IMR-90 (cell line): ENCODE data around the gene KCNH2. TPM values are rescaled to one million over a fixed set of nuclear protein-coding genes. Genes with fewer than 3 reads are reported as not detected.

Experiments used
- ATAC-seq: fragments of 200-7000 bp; cut with Tn5 transposase; 2 replicates; pipeline ENCODE4 v1.9.1; 2020; ENCODE audit warnings: low read depth, mild to moderate bottlenecking, moderate library complexity
- BruUV-seq: library from RNA; stranded (reverse); fragments of 400-500 nt; replicated peaks from 2 replicates; lab custom pipeline; 2021; lab: Mats Ljungman, UMichigan
- CTCF ChIA-PET: fragments of 300-600 bp; formaldehyde crosslinking; extraction: SDS; loops from one replicate; lab custom pipeline; 2021; ENCODE audit warnings: antibody characterized with exemption; lab: Yijun Ruan, JAX
- POLR2A ChIA-PET: fragments of 300-600 bp; sonication (Branson Sonifier 250); formaldehyde crosslinking; loops from one replicate; lab custom pipeline; 2022; ENCODE audit warnings: antibody characterized with exemption; ENCODE audit not compliant: unreplicated experiment; lab: Charles Lee
- DNase-seq: peaks from one replicate; pipeline ENCODE4 v3.0.0; 2013
- H2AFZ ChIP-seq: replicated peaks from 2 replicates; pipeline ENCODE3; 2013; ENCODE audit warnings: low read length, mild to moderate bottlenecking; ENCODE audit not compliant: poor library complexity
- H2AK5ac ChIP-seq: 2 replicates; pipeline ENCODE4 v1.6.1; 2013; ENCODE audit warnings: low read depth, low read length, inconsistent platforms
- H2AK9ac ChIP-seq: replicated peaks from 2 replicates; pipeline ENCODE3; 2013; ENCODE audit warnings: mild to moderate bottlenecking, low read depth, low read length, moderate library complexity; ENCODE audit not compliant: poor library complexity
- H2BK120ac ChIP-seq: 2 replicates; pipeline ENCODE4 v1.6.1; 2013; ENCODE audit warnings: low read depth, low read length, inconsistent platforms
- H2BK15ac ChIP-seq: 3 replicates; pipeline ENCODE4 v1.6.1; 2013; ENCODE audit warnings: low read depth, low read length, inconsistent platforms
- H2BK20ac ChIP-seq: 2 replicates; pipeline ENCODE4 v1.6.1; 2013; ENCODE audit warnings: low read depth, mild to moderate bottlenecking, inconsistent platforms, low read length, moderate library complexity
- H2BK5ac ChIP-seq: 2 replicates; pipeline ENCODE4 v1.6.1; 2013; ENCODE audit warnings: mild to moderate bottlenecking, low read depth, low read length, inconsistent platforms; ENCODE audit not compliant: poor library complexity, severe bottlenecking
- H3K14ac ChIP-seq: replicated peaks from 2 replicates; pipeline ENCODE4 v1.6.1; 2013; ENCODE audit warnings: low read depth, low read length, inconsistent platforms
- H3K18ac ChIP-seq: 2 replicates; pipeline ENCODE4 v1.6.1; 2013; ENCODE audit warnings: low read depth, low read length, control low read depth
- H3K23ac ChIP-seq: 2 replicates; pipeline ENCODE4 v1.6.1; 2013; ENCODE audit warnings: low read depth, low read length, inconsistent platforms
- H3K27ac ChIP-seq: 2 replicates; pipeline ENCODE4 v1.5.1; 2013; ENCODE audit warnings: mild to moderate bottlenecking, control low read depth, low read length; ENCODE audit not compliant: insufficient read depth
- H3K27me3 ChIP-seq: 2 replicates; pipeline ENCODE4 v1.6.1; 2013; ENCODE audit warnings: low read length; ENCODE audit not compliant: control insufficient read depth, insufficient read depth
- H3K36me3 ChIP-seq: 2 replicates; pipeline ENCODE4 v1.6.1; 2013; ENCODE audit warnings: low read length, mixed read lengths; ENCODE audit not compliant: control insufficient read depth, insufficient read depth
- H3K4ac ChIP-seq: 2 replicates; pipeline ENCODE4 v1.6.1; 2013; ENCODE audit warnings: low read depth, low read length, inconsistent platforms
- H3K4me1 ChIP-seq: 2 replicates; pipeline ENCODE4 v1.6.1; 2013; ENCODE audit warnings: low read length, mixed read lengths; ENCODE audit not compliant: control insufficient read depth, insufficient read depth
- H3K4me2 ChIP-seq: 2 replicates; pipeline ENCODE4 v1.6.1; 2013; ENCODE audit warnings: low read depth, mild to moderate bottlenecking, control low read depth, low read length, moderate library complexity
- H3K4me3 ChIP-seq: 2 replicates; pipeline ENCODE4 v1.5.1; 2013; ENCODE audit warnings: low read depth, mild to moderate bottlenecking, control low read depth, low read length, moderate library complexity; ENCODE audit not compliant: insufficient read depth
- H3K56ac ChIP-seq: 2 replicates; pipeline ENCODE4 v1.6.1; 2013; ENCODE audit warnings: low read length, inconsistent platforms; ENCODE audit not compliant: insufficient read depth; ENCODE audit errors: extremely low read depth
- H3K79me1 ChIP-seq, 2 experiments: 2 replicates each; pipeline ENCODE4 v1.6.1; 2013; ENCODE audit warnings: low read length in 2 of 2, inconsistent platforms in 1 of 2, low read depth in 1 of 2
- H3K9ac ChIP-seq: 2 replicates; pipeline ENCODE4 v1.6.1; 2013; ENCODE audit warnings: low read depth, low read length, control low read depth
- H3K9me1 ChIP-seq: 2 replicates; pipeline ENCODE4 v1.6.1; 2013; ENCODE audit warnings: low read length, inconsistent platforms; ENCODE audit not compliant: insufficient read depth
- H3K9me3 ChIP-seq: 2 replicates; pipeline ENCODE4 v1.6.1; 2013; ENCODE audit warnings: low read length; ENCODE audit not compliant: control insufficient read depth, insufficient read depth
- H4K20me1 ChIP-seq: 2 replicates; pipeline ENCODE4 v1.6.1; 2013; ENCODE audit warnings: low read length, inconsistent platforms; ENCODE audit not compliant: insufficient read depth
- H4K5ac ChIP-seq: 2 replicates; pipeline ENCODE4 v1.6.1; 2013; ENCODE audit warnings: mild to moderate bottlenecking, low read depth, low read length, control low read depth
- H4K8ac ChIP-seq, 2 experiments: 2 replicates each; pipeline ENCODE4 v1.6.1; 2013; ENCODE audit warnings: low read depth in 2 of 2, low read length in 2 of 2, control low read depth in 1 of 2, inconsistent platforms in 1 of 2
- H4K91ac ChIP-seq: 2 replicates; pipeline ENCODE4 v1.6.1; 2013; ENCODE audit warnings: low read depth, low read length, inconsistent platforms; ENCODE audit not compliant: insufficient read depth
- CHD1 ChIP-seq: IDR thresholded peaks from 2 replicates; pipeline ENCODE4 v1.6.1; 2012; ENCODE audit warnings: low read depth, low read length, improper control_type of control experiment
- POLR2A ChIP-seq: IDR thresholded peaks from 2 replicates; pipeline ENCODE4 v1.6.1; 2012; ENCODE audit warnings: mild to moderate bottlenecking, low read depth, low read length
- RAD21 ChIP-seq: IDR thresholded peaks from 2 replicates; pipeline ENCODE4 v1.6.1; 2012; ENCODE audit warnings: low read length, improper control_type of control experiment
- RCOR1 ChIP-seq: IDR thresholded peaks from 2 replicates; pipeline ENCODE4 v1.6.1; 2012; ENCODE audit warnings: mild to moderate bottlenecking, low read length, improper control_type of control experiment; ENCODE audit not compliant: insufficient replicate concordance
- WGBS, 2 experiments: methylation state at CpG; one replicate each; pipeline versions ENCODE4 v1.1.5 to v1.1.7; 2013; ENCODE audit warnings: missing lambda C conversion rate in 2 of 2; ENCODE audit not compliant: insufficient read length in 1 of 2; ENCODE audit errors: extremely low coverage in 2 of 2; 5-methylcytosine and 5-hydroxymethylcytosine counted together
- dilution Hi-C: fragments of 300-500 bp; cut with HindIII; formaldehyde crosslinking; loops from one replicate; pipeline ENCODE4 v1.14.3; 2018; ENCODE audit warnings: low sequenced_read_pairs; ENCODE audit not compliant: unreplicated experiment
- in situ Hi-C: fragments of 300-500 bp; cut with MboI; formaldehyde crosslinking; loops from 3 replicates; pipeline ENCODE4 v1.14.3; 2019; ENCODE audit warnings: low sequenced_read_pairs, inconsistent platforms, mixed read lengths
- intact Hi-C: fragments of 100-400 bp; cut with micrococcal nuclease; formaldehyde crosslinking; loops from 2 replicates; pipeline ENCODE4 v1.10.0; 2022
- polyA plus RNA-seq, 3 experiments: library from polyadenylated mRNA; depleted of rRNA; stranded (reverse); fragments of >200 nt; gene quantifications; 2 replicates each; pipeline ENCODE4 v1.2.3, GENCODE V29; 2012; ENCODE audit warnings: low replicate concordance in 1 of 3
- total RNA-seq: library from RNA; depleted of rRNA; stranded (reverse); fragments of >200 nt; gene quantifications from 2 replicates; pipeline ENCODE4 v1.2.3, GENCODE V29; 2012

Gene KCNH2
- total and polyA plus RNA-seq, 2 of the 4 experiments (the other 2 are of a cell fraction) = 0.90 to 2.1 TPM

- intact Hi-C loops = no loop called here
Measured at GRCh38 chr7:151016942-151017341, 38.8 kb upstream of the KCNH2 start.

More at GRCh38 chr7:151016942-151017341, 38.8 kb upstream of the KCNH2 start:
- dilution Hi-C loops (no loop called here), in situ Hi-C loops (no loop called here)
- H3K36me3 ChIP-seq = no peaks in the 10 kb centered on the region
- H3K4me1 ChIP-seq = peaks cover 8% of the 10 kb centered on the region; the same call in 1 of the 2 replicates
- H3K27ac ChIP-seq = no peak overlapping the region
- H2AFZ ChIP-seq = no peak overlapping the region
- ChIA-PET POLR2A (interaction anchor here (0.6 kb wide), 1 partner anchor 268 kb away, joined by 17 read pairs; no protein-coding TSS in a partner anchor), CTCF (no interaction called here)
- no peaks in the 10 kb centered on the region for H3K9me3 ChIP-seq
- no peak overlapping the region for H3K4me2 ChIP-seq
- no peak overlapping the region for H2BK20ac ChIP-seq
- no peak overlapping the region for H4K8ac ChIP-seq
- no peak overlapping the region for H2AK9ac ChIP-seq
- H4K20me1 ChIP-seq = no peaks in the 10 kb centered on the region
- 87% methylated on average over 14 of the region's 15 CpGs; no CpG with 5 or more reads in 1 of the 2 experiments for WGBS, 2 experiments
- H3K56ac ChIP-seq = no peak overlapping the region
- DNase-seq = no peak
- no peak for ATAC-seq
- H2BK120ac ChIP-seq = no peak overlapping the region
- no peak overlapping the region for H2BK15ac ChIP-seq
- no peak overlapping the region for H3K14ac ChIP-seq
- H4K5ac ChIP-seq = no peak overlapping the region
- no peak overlapping the region for H3K4me3 ChIP-seq
- no peak overlapping the region for H2AK5ac ChIP-seq
- H3K9me1 ChIP-seq = no peaks in the 10 kb centered on the region
- no peak overlapping the region for H2BK5ac ChIP-seq
- TF ChIP-seq CHD1 = no peak
- no peak for TF ChIP-seq POLR2A
- TF ChIP-seq RCOR1 = no peak
- TF ChIP-seq RAD21 = no peak
- no peak overlapping the region for H3K4ac ChIP-seq
- H3K18ac ChIP-seq = no peak overlapping the region
- H3K23ac ChIP-seq = no peak overlapping the region
- H4K91ac ChIP-seq = no peak overlapping the region
- no peaks in the 10 kb centered on the region for H3K79me1 ChIP-seq
- BruUV-seq = no TSS peak
- peaks cover 53% of the 10 kb centered on the region for H3K27me3 ChIP-seq
- H3K9ac ChIP-seq = no peak overlapping the region
